K562 (cell line): ENCODE measurements around the gene GRB14. TPM values are rescaled to one million over a fixed set of nuclear protein-coding genes. Genes with fewer than 3 reads are reported as not detected.

ENCODE experiments used
- ATAC-seq: fragments of 200-7000 bp; cut with Tn5 transposase; 3 replicates; pipeline ENCODE4 v1.9.1; 2020; ENCODE audit warnings: moderate library complexity
- BruUV-seq: library from RNA; stranded (reverse); fragments of 400-500 nt; replicated peaks from 2 replicates; lab custom pipeline; 2021; lab: Mats Ljungman, UMichigan
- CTCF ChIA-PET: fragments of 300-600 bp; formaldehyde crosslinking; extraction: SDS; loops from one replicate; lab custom pipeline; 2021; ENCODE audit warnings: low intra/inter-chr PET ratio; lab: Yijun Ruan, JAX
- POLR2A ChIA-PET: fragments of 300-600, 350-650 bp; sonication (Branson Sonifier 250); formaldehyde crosslinking; extraction: SDS; loops from one replicate; lab custom pipeline; 2021; ENCODE audit warnings: antibody characterized with exemption, inconsistent platforms; lab: Yijun Ruan, JAX
- DNase-seq, 4 experiments: peaks; one replicate each; pipeline versions ENCODE4 v3.0.0 to v3.0.0-alpha.2; 2011 to 2018; ENCODE audit warnings: low spot score in 3 of 4, mixed read lengths in 3 of 4; ENCODE audit errors: extremely low read depth in 1 of 4
- FAIRE-seq: peaks from 2 replicates; lab custom pipeline; 2011; peaks lifted over from hg19 to GRCh38; lab: Jason Lieb, UNC
- H2AFZ ChIP-seq: 2 replicates; pipeline ENCODE4 v1.6.0; 2011; ENCODE audit warnings: low read depth, low read length, control low read depth, inconsistent platforms
- H3K27ac ChIP-seq: fragments of 200-600 bp; 3 replicates; pipeline ENCODE4 v1.8.0; 2011; ENCODE audit warnings: low read depth, mild to moderate bottlenecking, control low read depth, inconsistent platforms, low read length, moderate library complexity, mixed read lengths; ENCODE audit errors: extremely low read depth
- H3K27me3 ChIP-seq, 2 experiments: fragments of 300-600 bp in 1 of 2; 2 replicates in 1 of 2; 3 replicates in 1 of 2; pipeline versions ENCODE4 v1.6.0 to v1.8.0; 2011; ENCODE audit warnings: inconsistent platforms in 2 of 2, low read length in 2 of 2, mild to moderate bottlenecking in 1 of 2, mixed read lengths in 1 of 2, moderate library complexity in 1 of 2; ENCODE audit not compliant: control insufficient read depth in 2 of 2, insufficient read depth in 2 of 2
- H3K36me3 ChIP-seq: fragments of 300-600 bp; 3 replicates; pipeline ENCODE4 v1.8.0; 2011; ENCODE audit warnings: mild to moderate bottlenecking, low read length, inconsistent platforms; ENCODE audit not compliant: control insufficient read depth, insufficient read depth
- H3K4me1 ChIP-seq, 2 experiments: fragments of 200-600 bp in 1 of 2; replicated peaks in 1 of 2; 2 replicates in 1 of 2; 3 replicates in 1 of 2; pipeline versions ENCODE4 v1.5.1 to v1.8.0; 2011; ENCODE audit warnings: inconsistent platforms in 2 of 2, low read length in 2 of 2, mild to moderate bottlenecking in 1 of 2, mixed read lengths in 1 of 2, moderate library complexity in 1 of 2; ENCODE audit not compliant: control insufficient read depth in 2 of 2, insufficient read depth in 2 of 2
- H3K4me2 ChIP-seq: 2 replicates; pipeline ENCODE4 v1.6.1; 2011; ENCODE audit warnings: low read length, control low read depth, inconsistent platforms, mixed read lengths; ENCODE audit not compliant: insufficient read depth
- H3K4me3 ChIP-seq: fragments of 200-600 bp; sonication (generic), shearing (Covaris generic); 2 replicates; pipeline ENCODE4 v1.5.1; 2016; ENCODE audit warnings: control low read depth, inconsistent platforms
- H3K79me2 ChIP-seq: fragments of 200-600 bp; 3 replicates; pipeline ENCODE4 v1.8.0; 2011; ENCODE audit warnings: low read length, inconsistent platforms; ENCODE audit not compliant: control insufficient read depth, insufficient read depth
- H3K9ac ChIP-seq, 2 experiments: 2 replicates each; pipeline versions ENCODE4 v1.6.0 to v1.6.1; 2011; ENCODE audit warnings: low read depth in 2 of 2, low read length in 2 of 2, control low read depth in 1 of 2, inconsistent platforms in 1 of 2, mild to moderate bottlenecking in 1 of 2, mixed read lengths in 1 of 2; ENCODE audit not compliant: insufficient read depth in 1 of 2
- H3K9me1 ChIP-seq: one replicate; pipeline ENCODE4 v1.6.0; 2011; ENCODE audit warnings: inconsistent platforms, mild to moderate bottlenecking, low read length, moderate library complexity; ENCODE audit not compliant: control insufficient read depth, insufficient read depth
- H3K9me3 ChIP-seq: replicated peaks from 2 replicates; pipeline ENCODE4 v1.5.1; 2011; ENCODE audit warnings: low read depth, low read length, inconsistent platforms; ENCODE audit not compliant: control insufficient read depth, insufficient read depth
- H4K20me1 ChIP-seq: replicated peaks from 2 replicates; pipeline ENCODE4 v1.6.1; 2011; ENCODE audit warnings: low read length, inconsistent platforms, mixed read lengths; ENCODE audit not compliant: control insufficient read depth, insufficient read depth
- CREB5 ChIP-seq: fragments of 250-450 bp; sonication (Bioruptor Pico); IDR thresholded peaks from 2 replicates; pipeline ENCODE4 v1.5.0; 2020; ENCODE audit warnings: mild to moderate bottlenecking
- E2F5 ChIP-seq: sonication (generic); formaldehyde crosslinking; IDR thresholded peaks from 2 replicates; pipeline ENCODE4 v1.8.0; 2022; ENCODE audit warnings: mild to moderate bottlenecking, missing genetic modification reagents
- HDAC3 ChIP-seq: fragments of 450-650 bp; IDR thresholded peaks from 2 replicates; pipeline ENCODE4 v1.6.1; 2018; ENCODE audit warnings: borderline replicate concordance, mild to moderate bottlenecking, moderate library complexity; ENCODE audit not compliant: partially characterized antibody
- POLR2AphosphoS2 ChIP-seq: IDR thresholded peaks from 2 replicates; pipeline ENCODE4 v1.6.1; 2012; ENCODE audit warnings: low read length, improper control_type of control experiment
- TCF15 ChIP-seq: fragments of 250-450 bp; sonication (Bioruptor Pico); IDR thresholded peaks from 2 replicates; pipeline ENCODE4 v1.8.0; 2022; ENCODE audit warnings: moderate library complexity, mild to moderate bottlenecking, inconsistent platforms
- ZNF239 ChIP-seq: fragments of 250-450 bp; sonication (Bioruptor Pico); IDR thresholded peaks from 2 replicates; pipeline ENCODE4 v1.4.0; 2020; ENCODE audit warnings: mild to moderate bottlenecking
- WGBS: fragments of 100-300 bp; shearing (Covaris generic); methylation state at CpG from one replicate; pipeline ENCODE4 v1.1.6; 2016; ENCODE audit warnings: low coverage, mixed read lengths; ENCODE audit not compliant: insufficient coverage; ENCODE audit errors: missing lambda C conversion rate; 5-methylcytosine and 5-hydroxymethylcytosine counted together
- in situ Hi-C: fragments of 300-500 bp; cut with MboI; formaldehyde crosslinking; loops from 4 replicates; pipeline ENCODE4 v1.15.0; 2018; ENCODE audit warnings: inconsistent platforms, mixed read lengths
- intact Hi-C: fragments of 100-400 bp; cut with micrococcal nuclease; formaldehyde crosslinking; loops from 2 replicates; pipeline ENCODE4 v1.14.2; 2022
- polyA plus RNA-seq, 8 experiments: library from polyadenylated mRNA; depleted of rRNA in 4 of 8; stranded (reverse) in 5 of 8; unstranded in 3 of 8; fragments of >200 nt; fragmentation: Nextera tagmentation in 2 of 8; fragmentation: Illumina TruSeq in 1 of 8; extraction: Ambion mirVana in 2 of 8; extraction: Trizol in 1 of 8; gene quantifications; 2 replicates each; pipeline versions ENCODE4 v1.2.1 to v1.2.3, GENCODE V29; 2011 to 2014; ENCODE audit warnings: inconsistent platforms in 1 of 8, missing spikeins in 1 of 8
- total RNA-seq, 7 experiments: library from RNA; depleted of rRNA in 6 of 7; stranded (reverse); fragments of >200 nt in 6 of 7; fragmentation: Illumina TruSeq in 2 of 7; extraction: Trizol in 2 of 7; gene quantifications; 2 replicates each; pipeline versions ENCODE4 v1.2.1 to v1.2.3, GENCODE V29; 2011 to 2021; ENCODE audit warnings: low replicate concordance in 1 of 7

The GRB14 gene
- total and polyA plus RNA-seq, 9 of the 15 experiments (the other 6 are each of a cell fraction or from before 2014, with no cell fraction given) = not detected

GRCh38 chr2:164485541-164485940, 135.7 kb downstream of the GRB14 start:
- H3K27me3 ChIP-seq = no peaks in the 10 kb centered on the region
- no peaks in the 10 kb centered on the region for H3K4me1 ChIP-seq
- no peaks in the 10 kb centered on the region for H3K36me3 ChIP-seq
- no peaks in the 10 kb centered on the region; the same call in 1 of the 2 replicates for H3K9me3 ChIP-seq
- H3K79me2 ChIP-seq = no peaks in the 10 kb centered on the region
- no peak overlapping the region for H3K27ac ChIP-seq
- H3K9ac ChIP-seq = no peak overlapping the region
- DNase-seq = no peak
- FAIRE-seq = no peak
- no peaks in the 10 kb centered on the region for H4K20me1 ChIP-seq
- intact Hi-C loops (no loop called here), in situ Hi-C loops (loop anchor here (25.0 kb wide), 1 partner anchor 1148 kb away; no protein-coding TSS in a partner anchor)
- POLR2A ChIA-PET = no interaction called here
- no peaks in the 10 kb centered on the region for H3K9me1 ChIP-seq
- CTCF ChIA-PET = no interaction called here
- no TSS peak for BruUV-seq
- no peak overlapping the region for H3K4me2 ChIP-seq
- ATAC-seq = no peak
- TF ChIP-seq E2F5 (CRISPR knock-in tag) (no peak), POLR2AphosphoS2 (no peak), ZNF239 (CRISPR knock-in tag) (no peak), CREB5 (CRISPR knock-in tag) (no peak), HDAC3 (no peak), TCF15 (CRISPR knock-in tag) (no peak)
- TF ChIP-seq, all 486 proteins: peak for 0
- WGBS = 0% methylated on average over 1 of the region's 1 CpG
- no peak overlapping the region for H2AFZ ChIP-seq
- no peak overlapping the region for H3K4me3 ChIP-seq
